Measurements from ENCODE around the gene AATK. TPM values are rescaled to one million over a fixed set of nuclear protein-coding genes. Genes with fewer than 3 reads are reported as not detected.

Gene AATK
- total RNA-seq, 4 donors from 2014 or later: 0.64 to 2.8 (median 1.1) TPM

- Histone ChIP-seq H3K27me3 (no peaks in the 10 kb centered on the region), H3K27ac (no peak overlapping the region), H3K4me3 (no peak overlapping the region), H3K9me3 (no peaks in the 10 kb centered on the region), H3K36me3 (peaks cover 24% of the 10 kb centered on the region), H3K4me1 (no peaks in the 10 kb centered on the region)
- no CpG with 5 or more reads among the region's 17 CpGs for WGBS
- TF ChIP-seq, protein P1, sequence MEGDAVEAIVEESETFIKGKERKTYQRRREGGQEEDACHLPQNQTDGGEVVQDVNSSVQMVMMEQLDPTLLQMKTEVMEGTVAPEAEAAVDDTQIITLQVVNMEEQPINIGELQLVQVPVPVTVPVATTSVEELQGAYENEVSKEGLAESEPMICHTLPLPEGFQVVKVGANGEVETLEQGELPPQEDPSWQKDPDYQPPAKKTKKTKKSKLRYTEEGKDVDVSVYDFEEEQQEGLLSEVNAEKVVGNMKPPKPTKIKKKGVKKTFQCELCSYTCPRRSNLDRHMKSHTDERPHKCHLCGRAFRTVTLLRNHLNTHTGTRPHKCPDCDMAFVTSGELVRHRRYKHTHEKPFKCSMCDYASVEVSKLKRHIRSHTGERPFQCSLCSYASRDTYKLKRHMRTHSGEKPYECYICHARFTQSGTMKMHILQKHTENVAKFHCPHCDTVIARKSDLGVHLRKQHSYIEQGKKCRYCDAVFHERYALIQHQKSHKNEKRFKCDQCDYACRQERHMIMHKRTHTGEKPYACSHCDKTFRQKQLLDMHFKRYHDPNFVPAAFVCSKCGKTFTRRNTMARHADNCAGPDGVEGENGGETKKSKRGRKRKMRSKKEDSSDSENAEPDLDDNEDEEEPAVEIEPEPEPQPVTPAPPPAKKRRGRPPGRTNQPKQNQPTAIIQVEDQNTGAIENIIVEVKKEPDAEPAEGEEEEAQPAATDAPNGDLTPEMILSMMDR (IDR thresholded peaks at IDR 0.05): no peak
- TF ChIP-seq POLR2AphosphoS5 (IDR thresholded peaks at IDR 0.05) (no peak), EP300 (IDR thresholded peaks at IDR 0.05) (no peak), POLR2A (IDR thresholded peaks at IDR 0.05) (no peak)
- DNase-seq (ENCODE audit: low spot score in 2 of 2): no peak
Observed at GRCh38 chr17:81193051-81193410, 27.0 kb upstream of the AATK start.

- Histone ChIP-seq H3K4me1 (no peaks in the 10 kb centered on the region), H3K36me3 (peaks cover 20% of the 10 kb centered on the region), H3K27ac (no peak overlapping the region), H3K4me3 (no peak overlapping the region), H3K9me3 (no peaks in the 10 kb centered on the region), H3K27me3 (no peaks in the 10 kb centered on the region)
- TF ChIP-seq POLR2A (IDR thresholded peaks at IDR 0.05) (no peak), POLR2AphosphoS5 (IDR thresholded peaks at IDR 0.05) (no peak), EP300 (IDR thresholded peaks at IDR 0.05) (no peak)
- TF ChIP-seq, protein P1 (IDR thresholded peaks at IDR 0.05): no peak
- DNase-seq (ENCODE audit: low spot score in 2 of 2): no peak
- WGBS: 64% methylated on average over 16 of the region's 34 CpGs
Observed at GRCh38 chr17:81192386-81193050, 26.5 kb upstream of the AATK start.

GRCh38 chr17:81191646-81192045 lies 25.6 kb upstream of the AATK start:
- TF ChIP-seq POLR2AphosphoS5 (IDR thresholded peaks at IDR 0.05) (no peak), POLR2A (IDR thresholded peaks at IDR 0.05) (no peak), EP300 (IDR thresholded peaks at IDR 0.05) (no peak)
- TF ChIP-seq, protein P1 (IDR thresholded peaks at IDR 0.05): no peak
- Histone ChIP-seq H3K9me3 (no peaks in the 10 kb centered on the region), H3K4me3 (no peak overlapping the region), H3K36me3 (peaks cover 16% of the 10 kb centered on the region), H3K4me1 (no peaks in the 10 kb centered on the region), H3K27ac (no peak overlapping the region), H3K27me3 (no peaks in the 10 kb centered on the region)
- 85% methylated on average over 5 of the region's 14 CpGs for WGBS
- no peak for DNase-seq (ENCODE audit: low spot score in 2 of 2)

GRCh38 chr17:81191116-81191515 lies 25.1 kb upstream of the AATK start:
- no peaks in the 10 kb centered on the region for H3K27me3 ChIP-seq
- no peak for DNase-seq (ENCODE audit: low spot score in 2 of 2)
- no peaks in the 10 kb centered on the region for H3K9me3 ChIP-seq
- H3K4me1 ChIP-seq: no peaks in the 10 kb centered on the region
- no peak overlapping the region for H3K27ac ChIP-seq
- no peak overlapping the region for H3K4me3 ChIP-seq
- H3K36me3 ChIP-seq: peaks cover 13% of the 10 kb centered on the region
- 88% methylated on average over 19 of the region's 20 CpGs for WGBS
- TF ChIP-seq, protein P1 (IDR thresholded peaks at IDR 0.05): no peak
- TF ChIP-seq POLR2AphosphoS5 (IDR thresholded peaks at IDR 0.05) (no peak), POLR2A (IDR thresholded peaks at IDR 0.05) (no peak), EP300 (IDR thresholded peaks at IDR 0.05) (no peak)

GRCh38 chr17:81190591-81190990 lies 24.6 kb upstream of the AATK start:
- no peak overlapping the region for H3K27ac ChIP-seq
- no peak overlapping the region for H3K4me3 ChIP-seq
- TF ChIP-seq POLR2AphosphoS5 (IDR thresholded peaks at IDR 0.05) (no peak), EP300 (IDR thresholded peaks at IDR 0.05) (no peak), POLR2A (IDR thresholded peaks at IDR 0.05) (no peak)
- TF ChIP-seq, protein P1 (IDR thresholded peaks at IDR 0.05): no peak
- no peak for DNase-seq (ENCODE audit: low spot score in 2 of 2)
- WGBS: 93% methylated on average over 17 of the region's 28 CpGs
- no peaks in the 10 kb centered on the region for H3K27me3 ChIP-seq
- H3K36me3 ChIP-seq: peaks cover 13% of the 10 kb centered on the region
- H3K9me3 ChIP-seq: no peaks in the 10 kb centered on the region
- H3K4me1 ChIP-seq: no peaks in the 10 kb centered on the region

Data from suprapubic skin (tissue), 4 donors.